ENCODE results near the gene UGT1A10. TPM values are rescaled to one million over a fixed set of nuclear protein-coding genes. Genes with fewer than 3 reads are reported as not detected.
"Not testable (repeated sequence)": the region's sequence is repeated elsewhere in the genome, so short reads cannot be mapped to it uniquely, and the experiment has no call there.

Gene UGT1A10
- total RNA-seq, 1 experiment from 2014 or later, result not detected

GRCh38 chr2:233655043-233655442 is 18.8 kb downstream of the UGT1A10 start:
- DNase-seq (ENCODE audit: low read depth, low spot score) (no peak), ATAC-seq (no peak)
- Histone ChIP-seq H3K9me2 (ENCODE audit: insufficient read depth) (no peaks in the 10 kb centered on the region), H3K27me3 (ENCODE audit: insufficient read depth, low read length) (peaks cover 7% of the 10 kb centered on the region; the same call in 1 of the 2 replicates), H4K20me1 (ENCODE audit: insufficient read depth) (no peaks in the 10 kb centered on the region), H3K9me3 (ENCODE audit: control insufficient read depth in 1 of 2, insufficient read depth in 1 of 2, low read depth in 1 of 2, low read length in 2 of 2) (no peaks in the 10 kb centered on the region), H3K4me1 (ENCODE audit: control insufficient read depth in 1 of 2, insufficient read depth in 2 of 2, low read length in 2 of 2) (no peaks in the 10 kb centered on the region), H3K9ac (ENCODE audit: low read length) (no peak overlapping the region), H3K79me2 (ENCODE audit: insufficient read depth, low read length) (no peaks in the 10 kb centered on the region), H3K36me3 (ENCODE audit: control insufficient read depth in 1 of 2, insufficient read depth in 2 of 2, low read length in 2 of 2) (no peaks in the 10 kb centered on the region), H3K4me2 (ENCODE audit: low read length) (no peak overlapping the region), H3K27ac (ENCODE audit: low read depth, low read length) (no peak overlapping the region), H3K4me3 (replicated peaks in 1 of 2; ENCODE audit: low read depth in 1 of 2, low read length in 2 of 2) (no peak overlapping the region), H2AFZ (ENCODE audit: low read depth, low read length, poor library complexity, severe bottlenecking) (no peak overlapping the region)
- ChIA-PET RAD21 (ENCODE audit: low non-redundant PET in 1 of 2, low total read pairs in 2 of 2, uncharacterized antibody in 2 of 2, unreplicated experiment in 2 of 2) (no interaction called here), POLR2A (no interaction called here), CTCF (no interaction called here)
- no peak for TF ChIP-seq POLR2A (IDR thresholded peaks at IDR 0.05; ENCODE audit: borderline replicate concordance, extremely low read depth, insufficient read depth, insufficient read length)
- TF ChIP-seq YY1 (IDR thresholded peaks at IDR 0.05; ENCODE audit: extremely low read depth, insufficient replicate concordance, low read depth, low read length), result no peak
- BruUV-seq (replicated peaks), result no TSS peak
- intact Hi-C loops (cut with micrococcal nuclease), result no loop called here

- DNase-seq (ENCODE audit: low read depth, low spot score); H3K4me1 ChIP-seq (ENCODE audit: control insufficient read depth in 1 of 2, insufficient read depth in 2 of 2, low read length in 2 of 2); H2AFZ ChIP-seq (ENCODE audit: low read depth, low read length, poor library complexity, severe bottlenecking); H3K4me3 ChIP-seq (replicated peaks in 1 of 2; ENCODE audit: low read depth in 1 of 2, low read length in 2 of 2); POLR2A ChIA-PET; H3K9me3 ChIP-seq (ENCODE audit: control insufficient read depth in 1 of 2, insufficient read depth in 1 of 2, low read depth in 1 of 2, low read length in 2 of 2); H3K79me2 ChIP-seq (ENCODE audit: insufficient read depth, low read length); H3K27me3 ChIP-seq (ENCODE audit: insufficient read depth, low read length); BruUV-seq (replicated peaks); ATAC-seq; H3K36me3 ChIP-seq (ENCODE audit: control insufficient read depth in 1 of 2, insufficient read depth in 2 of 2, low read length in 2 of 2); RAD21 ChIA-PET (ENCODE audit: low non-redundant PET in 1 of 2, low total read pairs in 2 of 2, uncharacterized antibody in 2 of 2, unreplicated experiment in 2 of 2); CTCF ChIA-PET; H3K9me2 ChIP-seq (ENCODE audit: insufficient read depth); H3K4me2 ChIP-seq (ENCODE audit: low read length); intact Hi-C loops (cut with micrococcal nuclease); H4K20me1 ChIP-seq (ENCODE audit: insufficient read depth); H3K9ac ChIP-seq (ENCODE audit: low read length); H3K27ac ChIP-seq (ENCODE audit: low read depth, low read length): not testable (repeated sequence)
Observed at GRCh38 chr2:233655943-233656342, 19.7 kb downstream of the UGT1A10 start.

- CTCF ChIA-PET, result no interaction called here
- Histone ChIP-seq H3K4me2 (ENCODE audit: low read length) (no peak overlapping the region), H3K9me3 (ENCODE audit: control insufficient read depth in 1 of 2, insufficient read depth in 1 of 2, low read depth in 1 of 2, low read length in 2 of 2) (no peaks in the 10 kb centered on the region), H4K20me1 (ENCODE audit: insufficient read depth) (no peaks in the 10 kb centered on the region), H3K36me3 (ENCODE audit: control insufficient read depth in 1 of 2, insufficient read depth in 2 of 2, low read length in 2 of 2) (no peaks in the 10 kb centered on the region), H3K9me2 (ENCODE audit: insufficient read depth) (no peaks in the 10 kb centered on the region), H3K4me1 (ENCODE audit: control insufficient read depth in 1 of 2, insufficient read depth in 2 of 2, low read length in 2 of 2) (no peaks in the 10 kb centered on the region), H3K9ac (ENCODE audit: low read length) (no peak overlapping the region), H2AFZ (ENCODE audit: low read depth, low read length, poor library complexity, severe bottlenecking) (no peak overlapping the region), H3K79me2 (ENCODE audit: insufficient read depth, low read length) (no peaks in the 10 kb centered on the region), H3K27ac (ENCODE audit: low read depth, low read length) (no peak overlapping the region), H3K27me3 (ENCODE audit: insufficient read depth, low read length) (peaks cover 7% of the 10 kb centered on the region; the same call in 1 of the 2 replicates), H3K4me3 (replicated peaks in 1 of 2; ENCODE audit: low read depth in 1 of 2, low read length in 2 of 2) (no peak overlapping the region)
- BruUV-seq (replicated peaks), result no TSS peak
- TF ChIP-seq EZH2 (IDR thresholded peaks at IDR 0.05), result no peak
- no peak for TF ChIP-seq ELF1 (IDR thresholded peaks at IDR 0.05; ENCODE audit: borderline replicate concordance, low read depth)
- TF ChIP-seq EGR1 (IDR thresholded peaks at IDR 0.05; ENCODE audit: low read depth), result no peak
- intact Hi-C loops (cut with micrococcal nuclease), result no loop called here
- RAD21 ChIA-PET (ENCODE audit: low non-redundant PET in 1 of 2, low total read pairs in 2 of 2, uncharacterized antibody in 2 of 2, unreplicated experiment in 2 of 2), result no interaction called here
- POLR2A ChIA-PET, result no interaction called here
- no peak for ATAC-seq
- no peak for DNase-seq (ENCODE audit: low read depth, low spot score)
Observed at GRCh38 chr2:233656443-233656842, 20.2 kb downstream of the UGT1A10 start.

All from HCT116 (cell line).